ENCODE data around the gene TRIM37.

TRIM37 gene

GRCh38 chr17:58947824-58948223 is 158.9 kb downstream of the TRIM37 start:
- no peak for DNase-seq (ENCODE audit: low read depth in 1 of 2, low spot score in 1 of 2)

GRCh38 chr17:58947411-58947810 is 159.3 kb downstream of the TRIM37 start:
- DNase-seq (ENCODE audit: low read depth in 1 of 2, low spot score in 1 of 2), result no peak

GRCh38 chr17:58944166-58944565 is 162.5 kb downstream of the TRIM37 start:
- DNase-seq (ENCODE audit: low read depth in 1 of 2, low spot score in 1 of 2), result no peak

GRCh38 chr17:58936295-58936694 is 170.4 kb downstream of the TRIM37 start:
- DNase-seq (ENCODE audit: low read depth in 1 of 2, low spot score in 1 of 2), result no peak

GRCh38 chr17:58932956-58933355 is 173.7 kb downstream of the TRIM37 start:
- no peak for DNase-seq (ENCODE audit: low read depth in 1 of 2, low spot score in 1 of 2)

All from activated CD4-positive, alpha-beta T cell treated with anti-CD3 and anti-CD28 coated beads, Interleukin-2, amount 50 U/mL, for 24 hours (primary cell).